Right lobe of liver (tissue), 4 donors: ENCODE results near the gene PGAM2.

Experiments used
- CTCF ChIP-seq, 4 donors: fragments of 200-600 bp in 3 of 4; fragments of 450-650 bp in 1 of 4; IDR thresholded peaks; one replicate each; pipeline versions ENCODE4 v1.5.1 to v1.8.0; 2016 to 2022; ENCODE audit warnings: antibody characterized with exemption in 4 of 4, mild to moderate bottlenecking in 2 of 4
- POLR2A ChIP-seq: fragments of 450-650 bp; IDR thresholded peaks from one replicate; pipeline ENCODE4 v1.6.1; 2017; ENCODE audit warnings: antibody characterized with exemption, mild to moderate bottlenecking
- donor health status: DM: no; HTN: no; CAD: no.
- donor health status: DM: no; HTN: no; CAD: no.
- donor health status: DM: no; HTN: yes; CAD: no.

DNA sequence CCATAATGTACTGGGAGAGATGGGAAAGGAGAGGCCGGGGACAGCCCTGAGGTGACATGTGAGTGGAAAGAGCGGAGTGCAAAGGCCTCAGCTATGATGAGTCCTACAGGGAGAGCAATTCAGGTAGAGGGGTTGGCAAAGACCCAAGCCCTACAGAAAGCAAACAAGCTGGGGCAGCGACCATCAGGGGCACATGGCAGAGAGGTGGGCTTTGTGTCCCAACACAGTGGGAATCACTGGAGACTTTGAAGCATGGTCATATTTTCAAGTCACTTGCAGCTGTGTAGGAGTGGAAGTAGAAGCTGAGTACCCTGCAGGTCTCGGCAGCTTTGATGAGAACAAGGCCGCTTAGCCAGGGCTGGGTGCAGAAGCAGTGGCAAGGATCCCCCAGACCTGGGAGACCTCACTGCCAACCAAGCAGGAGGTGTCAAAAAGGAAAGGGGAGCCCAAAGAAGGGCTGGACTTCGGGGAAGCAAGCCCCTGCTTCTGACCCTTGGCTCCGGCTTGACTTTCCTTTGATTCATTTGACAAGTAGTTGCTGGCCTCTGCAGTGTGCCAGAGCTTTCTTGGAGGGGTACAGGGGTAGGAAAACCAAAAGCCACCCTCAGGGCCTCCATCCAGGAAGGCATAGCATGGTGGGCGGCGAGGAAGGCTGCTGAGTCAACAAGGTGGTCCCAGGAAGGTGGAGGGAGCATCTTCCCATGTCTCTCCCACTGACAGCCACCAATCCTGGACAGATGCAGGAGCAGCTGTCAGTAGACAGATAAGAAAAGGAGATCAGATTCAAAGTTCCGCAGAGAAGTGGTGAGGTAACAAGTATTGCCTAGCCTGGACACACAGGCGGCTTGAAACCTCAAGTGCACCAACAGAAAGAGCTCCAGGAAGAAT is 1.9 kb upstream of the PGAM2 start:
- TF ChIP-seq CTCF (IDR thresholded peaks at IDR 0.05) (no peak), POLR2A (peak; percentile 15)
